ENCODE data around the gene SCGN.

The SCGN gene

GRCh38 chr6:25652007-25652515 is at the start of gene SCGN:
Gene SCGN, plus strand, starts transcription at chr6:25652215. Its CDS starts 189 bp downstream, at chr6:25652404.
- no peak for DNase-seq (ENCODE audit: low read depth)

GRCh38 chr6:25602674-25602982 is 49.4 kb upstream of the SCGN start:
- no peak for DNase-seq (ENCODE audit: low read depth)

- no peak for DNase-seq (ENCODE audit: low read depth)
These were observed 48.8 kb upstream of the SCGN start for GRCh38 chr6:25603251-25603650.

- DNase-seq (ENCODE audit: low read depth), result no peak
These were observed 45.9 kb upstream of the SCGN start for GRCh38 chr6:25606151-25606550.

GRCh38 chr6:25608558-25609174 is 43.3 kb upstream of the SCGN start:
- no peak for DNase-seq (ENCODE audit: low read depth)

- no peak for DNase-seq (ENCODE audit: low read depth)
These were observed 39.3 kb upstream of the SCGN start for GRCh38 chr6:25612666-25613065.

GRCh38 chr6:25613415-25613814 is 38.6 kb upstream of the SCGN start:
- no peak for DNase-seq (ENCODE audit: low read depth)

- DNase-seq (ENCODE audit: low read depth), result no peak
These were observed 38.0 kb upstream of the SCGN start for GRCh38 chr6:25614052-25614451.

GRCh38 chr6:25615471-25615870 is 36.5 kb upstream of the SCGN start:
- DNase-seq (ENCODE audit: low read depth), result no peak

GRCh38 chr6:25617997-25618396 is 34.0 kb upstream of the SCGN start:
- no peak for DNase-seq (ENCODE audit: low read depth)

GRCh38 chr6:25619217-25619616 is 32.8 kb upstream of the SCGN start:
- no peak for DNase-seq (ENCODE audit: low read depth)

- no peak for DNase-seq (ENCODE audit: low read depth)
These were observed 31.6 kb upstream of the SCGN start for GRCh38 chr6:25620391-25620790.

GRCh38 chr6:25623065-25623464 is 28.9 kb upstream of the SCGN start:
- no peak for DNase-seq (ENCODE audit: low read depth)

- no peak for DNase-seq (ENCODE audit: low read depth)
These were observed 28.1 kb upstream of the SCGN start for GRCh38 chr6:25623879-25624278.

GRCh38 chr6:25627001-25627400 is 25.0 kb upstream of the SCGN start:
- DNase-seq (ENCODE audit: low read depth), result no peak

- DNase-seq (ENCODE audit: low read depth), result no peak
These were observed 23.4 kb upstream of the SCGN start for GRCh38 chr6:25628471-25629197.

- DNase-seq (ENCODE audit: low read depth), result no peak
These were observed 22.8 kb upstream of the SCGN start for GRCh38 chr6:25629198-25629576.

- no peak for DNase-seq (ENCODE audit: low read depth)
These were observed 21.3 kb upstream of the SCGN start for GRCh38 chr6:25630508-25631278.

GRCh38 chr6:25635886-25636317 is 16.1 kb upstream of the SCGN start:
- no peak for DNase-seq (ENCODE audit: low read depth)

GRCh38 chr6:25637211-25637610 is 14.8 kb upstream of the SCGN start:
- DNase-seq (ENCODE audit: low read depth), result no peak

GRCh38 chr6:25637960-25638434 is 14.0 kb upstream of the SCGN start:
- DNase-seq (ENCODE audit: low read depth), result no peak

- no peak for DNase-seq (ENCODE audit: low read depth)
These were observed 12.4 kb upstream of the SCGN start for GRCh38 chr6:25639653-25640052.

GRCh38 chr6:25640446-25640845 is 11.6 kb upstream of the SCGN start:
- DNase-seq (ENCODE audit: low read depth), result no peak

Measured in HS-27A (cell line).